HG03103 (cell line): ENCODE results near the gene FABP3.

Source experiments
- ATAC-seq: cut with Tn5 transposase; IDR thresholded peaks from one replicate; pipeline ENCODE4 v1.9.1; 2021; ENCODE audit warnings: low read depth; ENCODE audit not compliant: unreplicated experiment

Gene FABP3

GRCh38 chr1:31324992-31325391 is 47.9 kb downstream of the FABP3 start:
- no peak for ATAC-seq

GRCh38 chr1:31324093-31324492 is 48.8 kb downstream of the FABP3 start:
- ATAC-seq: no peak

- ATAC-seq: no peak
Measured at GRCh38 chr1:31318146-31318545, 54.7 kb downstream of the FABP3 start.

- ATAC-seq: no peak
Measured at GRCh38 chr1:31315902-31316301, 57.0 kb downstream of the FABP3 start.
